Activated CD8-positive, alpha-beta T cell treated with anti-CD3 and anti-CD28 coated beads for 36 hours (primary cell): ENCODE data around the gene SSBP4. TPM values are rescaled to one million over a fixed set of nuclear protein-coding genes. Genes with fewer than 3 reads are reported as not detected.

ENCODE experiments used
- ATAC-seq: fragments of 200-7000 bp; cut with Tn5 transposase; one replicate; pipeline ENCODE4 v1.10.0; 2021; ENCODE audit warnings: mild to moderate bottlenecking, moderate library complexity
- CTCF ChIA-PET: fragments of 350-600 bp; sonication (Branson Sonifier 250); formaldehyde crosslinking; loops from one replicate; lab custom pipeline; 2021; ENCODE audit warnings: antibody characterized with exemption; lab: Charles Lee
- POLR2A ChIA-PET: fragments of 350-600 bp; sonication (Branson Sonifier 250); formaldehyde crosslinking; loops from one replicate; lab custom pipeline; 2021; ENCODE audit warnings: antibody characterized with exemption; lab: Charles Lee
- DNase-seq: peaks from one replicate; pipeline ENCODE4 v3.0.0-alpha.2; 2020
- H3K27ac Mint-ChIP-seq: one replicate; pipeline ENCODE4 v1.8.0; 2021; ENCODE audit warnings: mild to moderate bottlenecking, mixed read lengths
- H3K27me3 Mint-ChIP-seq: one replicate; pipeline ENCODE4 v1.8.0; 2021; ENCODE audit warnings: mixed read lengths
- H3K36me3 Mint-ChIP-seq: one replicate; pipeline ENCODE4 v1.8.0; 2021; ENCODE audit warnings: low read depth, mixed read lengths
- H3K4me1 Mint-ChIP-seq: one replicate; pipeline ENCODE4 v1.8.0; 2021; ENCODE audit warnings: low read depth, mixed read lengths
- H3K4me3 Mint-ChIP-seq: one replicate; pipeline ENCODE4 v1.8.0; 2021; ENCODE audit warnings: mild to moderate bottlenecking, moderate library complexity, mixed read lengths
- H3K9me3 Mint-ChIP-seq: one replicate; pipeline ENCODE4 v1.8.0; 2021; ENCODE audit warnings: mixed read lengths
- CTCF ChIP-seq: fragments of 200-600 bp; IDR thresholded peaks from one replicate; pipeline ENCODE4 v1.8.0; 2022; ENCODE audit warnings: antibody characterized with exemption, mild to moderate bottlenecking
- intact Hi-C: fragments of 100-400 bp; cut with micrococcal nuclease; formaldehyde crosslinking; loops from one replicate; pipeline ENCODE4 v1.10.0; 2022
- total RNA-seq, 2 experiments: library from RNA; stranded (reverse); gene quantifications; one replicate each; pipeline ENCODE4 v1.2.3, GENCODE V29; 2021

Gene SSBP4
- total RNA-seq, 2 experiments from 2014 or later: 98.2 to 102 TPM

DNA sequence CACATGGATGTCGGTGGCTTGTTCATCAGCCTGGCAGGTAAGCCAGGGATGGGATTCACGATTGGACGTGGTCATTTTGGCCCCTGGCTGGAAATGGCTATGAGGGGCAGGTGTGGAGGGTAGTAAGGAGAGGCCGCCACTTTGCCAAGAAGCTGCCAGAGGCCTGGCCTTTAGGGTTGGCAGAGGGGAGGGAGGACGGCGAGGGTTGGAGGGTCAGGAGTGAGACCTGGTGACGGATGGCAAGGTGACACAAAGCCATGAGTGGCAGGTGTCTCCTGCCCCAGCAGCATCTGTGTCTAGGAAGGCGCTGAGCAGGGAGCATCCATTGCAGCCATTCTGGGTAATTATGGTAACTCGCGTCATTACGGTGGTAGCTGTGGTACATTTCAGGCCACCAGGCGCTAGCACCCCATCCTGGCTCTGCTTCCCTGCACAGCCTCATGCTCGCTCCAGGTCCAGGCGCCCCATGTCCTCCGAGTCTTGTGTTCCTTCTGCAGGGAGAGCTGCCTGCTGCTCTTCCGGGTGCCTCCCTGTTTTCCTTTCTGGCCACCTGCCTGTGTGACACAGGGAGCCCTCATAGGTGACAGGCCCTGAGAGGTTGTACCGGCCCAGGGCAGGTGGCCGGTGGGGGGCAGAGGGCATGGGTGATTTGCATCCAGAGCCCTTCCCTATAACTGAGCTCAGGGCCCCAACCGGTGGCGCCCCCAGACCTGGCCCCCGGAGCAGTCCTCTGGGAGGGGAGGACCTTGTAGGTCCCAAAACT is 4.2 kb downstream of the SSBP4 start:
- ATAC-seq (no peak), DNase-seq (no peak)
- Mint-ChIP-seq H3K4me3 (peak overlapping the region; percentile 86), H3K27me3 (peaks cover 1% of the 10 kb centered on the region), H3K9me3 (no peaks in the 10 kb centered on the region), H3K4me1 (peaks cover 56% of the 10 kb centered on the region), H3K27ac (peak overlapping the region; percentile 79), H3K36me3 (peaks cover 12% of the 10 kb centered on the region)
- intact Hi-C loops: no loop called here
- ChIA-PET CTCF (interaction anchor here (2.0 kb wide), 1 partner anchor 13 kb away, joined by 8 read pairs; no protein-coding TSS in a partner anchor), POLR2A (interaction anchor here (0.8 to 8.7 kb wide), 3 partner anchors 11 to 149 kb away, joined by 3 to 81 read pairs (median 3); no protein-coding TSS in a partner anchor)
- TF ChIP-seq CTCF: no peak

DNA sequence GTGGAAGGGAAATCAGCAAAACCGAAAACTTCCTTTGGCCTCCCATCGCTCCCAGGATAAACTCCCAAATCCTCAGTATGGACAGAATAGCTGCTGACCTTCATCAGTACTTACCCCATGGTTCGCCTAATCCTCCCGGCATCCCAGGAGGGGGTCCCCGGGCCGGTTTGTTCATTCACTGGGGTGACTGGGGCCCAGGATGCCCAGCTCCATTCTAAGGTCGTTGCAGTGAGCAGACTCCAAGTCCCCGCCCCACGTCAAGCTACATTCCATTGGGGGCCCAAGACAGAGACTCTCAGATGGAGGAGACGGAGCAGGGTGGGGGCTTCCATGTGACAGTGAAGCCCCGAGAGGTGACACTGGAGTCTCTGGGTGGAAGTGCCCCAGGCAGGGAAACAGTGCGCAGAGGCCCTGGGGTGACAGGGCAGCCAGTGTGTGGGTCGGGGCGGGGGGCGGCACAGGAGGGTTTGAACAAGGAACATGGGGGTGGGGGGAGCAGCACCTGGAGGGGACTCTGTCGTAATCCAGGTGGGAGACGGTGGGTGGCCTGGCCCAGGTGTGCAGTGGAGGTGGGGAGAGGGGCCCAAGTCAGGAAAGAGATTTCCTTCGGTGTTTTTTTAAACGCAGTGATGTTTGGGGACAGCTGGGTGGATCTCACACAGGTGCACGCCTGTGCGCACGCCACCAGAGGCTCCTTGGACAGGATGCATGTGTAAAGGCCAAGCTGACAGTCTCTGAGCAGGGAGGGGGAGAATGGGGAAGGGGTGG is 5.1 kb downstream of the SSBP4 start:
- no peak overlapping the region for H3K4me3 Mint-ChIP-seq
- H3K36me3 Mint-ChIP-seq: peaks cover 12% of the 10 kb centered on the region
- ChIA-PET POLR2A (interaction anchor here (0.8 to 8.7 kb wide), 3 partner anchors 10 to 148 kb away, joined by 3 to 81 read pairs (median 3); no protein-coding TSS in a partner anchor), CTCF (interaction anchor here (2.0 kb wide), 1 partner anchor 13 kb away, joined by 8 read pairs; no protein-coding TSS in a partner anchor)
- intact Hi-C loops: no loop called here
- ATAC-seq (no peak), DNase-seq (no peak)
- no peak for TF ChIP-seq CTCF
- H3K4me1 Mint-ChIP-seq: peaks cover 50% of the 10 kb centered on the region
- H3K27ac Mint-ChIP-seq: peak overlapping the region; percentile 11
- H3K9me3 Mint-ChIP-seq: no peaks in the 10 kb centered on the region
- H3K27me3 Mint-ChIP-seq: no peaks in the 10 kb centered on the region

GRCh38 chr19:18424890-18425514 is 5.8 kb downstream of the SSBP4 start:
- peaks cover 12% of the 10 kb centered on the region for H3K36me3 Mint-ChIP-seq
- H3K27me3 Mint-ChIP-seq: no peaks in the 10 kb centered on the region
- CTCF ChIA-PET: interaction anchor here (2.0 kb wide), 1 partner anchor 14 kb away, joined by 8 read pairs; no protein-coding TSS in a partner anchor
- H3K9me3 Mint-ChIP-seq: no peaks in the 10 kb centered on the region
- H3K4me3 Mint-ChIP-seq: no peak overlapping the region
- no peak for ATAC-seq
- intact Hi-C loops: no loop called here
- no peak for DNase-seq
- POLR2A ChIA-PET: interaction anchor here (0.9 to 1.7 kb wide), 2 partner anchors 8 to 9 kb away, joined by 3 to 8 read pairs; no protein-coding TSS in a partner anchor
- no peak for TF ChIP-seq CTCF
- H3K4me1 Mint-ChIP-seq: peaks cover 55% of the 10 kb centered on the region
- H3K27ac Mint-ChIP-seq: no peak overlapping the region

- H3K4me3 Mint-ChIP-seq: no peak overlapping the region
- ChIA-PET CTCF (no interaction called here), POLR2A (interaction anchor here (0.9 to 1.7 kb wide), 2 partner anchors 9 kb away, joined by 3 to 8 read pairs; no protein-coding TSS in a partner anchor)
- peaks cover 10% of the 10 kb centered on the region for H3K36me3 Mint-ChIP-seq
- DNase-seq (no peak), ATAC-seq (no peak)
- TF ChIP-seq CTCF: no peak
- intact Hi-C loops: no loop called here
- H3K9me3 Mint-ChIP-seq: no peaks in the 10 kb centered on the region
- H3K27ac Mint-ChIP-seq: peak overlapping the region; percentile 0
- peaks cover 55% of the 10 kb centered on the region for H3K4me1 Mint-ChIP-seq
- no peaks in the 10 kb centered on the region for H3K27me3 Mint-ChIP-seq
Measured at GRCh38 chr19:18425515-18426415, 6.6 kb downstream of the SSBP4 start.
